Fibroblast of pulmonary artery (primary cell): ENCODE results near the gene LRP8.
A peak's percentile ranks its signal among the peaks of the same experiment; 100 is the strongest.

Experiments
- DNase-seq: peaks from one replicate; pipeline ENCODE4 v3.0.0-alpha.2; 2010; ENCODE audit warnings: low read depth
- H3K4me3 ChIP-seq: replicated peaks from 2 replicates; pipeline ENCODE4 v1.5.1; 2011; ENCODE audit warnings: low read depth, mild to moderate bottlenecking, control low read depth, low read length, moderate library complexity
- TF ChIP-seq, protein P1 (sequence below): IDR thresholded peaks from 2 replicates; pipeline ENCODE4 v1.5.1; 2011; ENCODE audit warnings: mild to moderate bottlenecking, control low read depth, low read length, inconsistent platforms; ENCODE audit errors: missing control alignments

LRP8 gene

DNA sequence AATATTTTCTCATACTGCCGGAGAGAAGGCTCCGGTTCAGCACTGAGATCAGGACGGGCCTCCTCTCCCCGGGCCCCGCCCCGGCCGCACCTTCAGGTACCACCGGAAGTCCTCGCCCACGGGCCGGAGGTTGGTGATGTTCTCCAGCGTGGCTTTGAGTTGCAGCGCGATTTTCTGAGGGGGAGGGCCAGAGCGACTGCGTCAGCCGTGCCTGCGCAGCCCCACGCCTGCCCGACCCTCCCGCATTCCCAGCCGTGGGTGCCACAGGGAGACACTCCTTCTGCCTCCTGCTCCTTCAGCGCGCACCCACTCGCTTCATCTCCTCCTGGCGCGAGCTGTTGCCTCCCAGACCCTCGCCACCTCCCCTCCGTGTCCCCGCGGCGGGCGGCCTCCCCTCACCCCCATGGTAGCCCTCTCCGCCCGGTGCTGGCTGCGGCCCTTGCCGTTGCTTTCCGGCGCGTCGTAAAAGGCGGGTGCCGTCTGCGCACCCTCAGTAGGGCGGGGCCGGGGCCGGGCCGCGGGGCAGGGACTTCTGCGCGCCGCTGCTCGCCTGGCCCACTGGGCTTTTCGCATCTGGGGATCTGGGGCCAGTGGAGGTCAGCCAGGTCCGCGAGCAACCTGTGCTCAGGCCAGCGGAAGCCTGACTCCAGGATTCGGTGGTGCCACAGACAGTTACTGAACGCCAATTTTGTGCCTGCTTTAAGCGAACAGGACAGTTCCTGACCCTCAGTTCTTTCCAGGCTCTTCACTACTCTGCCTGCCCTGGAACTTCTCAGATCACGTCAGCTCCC, 107.5 kb downstream of the LRP8 start, which contains the start of gene CZIB:
Gene CZIB, minus strand, starts transcription at position 464 of the 791 bp plus-strand sequence. Its CDS starts 59 bp downstream, at position 405.
- peak within 1 kb of the TSS; percentile 92 for H3K4me3 ChIP-seq
- DNase-seq = peak; percentile 89
- TF ChIP-seq, protein P1, sequence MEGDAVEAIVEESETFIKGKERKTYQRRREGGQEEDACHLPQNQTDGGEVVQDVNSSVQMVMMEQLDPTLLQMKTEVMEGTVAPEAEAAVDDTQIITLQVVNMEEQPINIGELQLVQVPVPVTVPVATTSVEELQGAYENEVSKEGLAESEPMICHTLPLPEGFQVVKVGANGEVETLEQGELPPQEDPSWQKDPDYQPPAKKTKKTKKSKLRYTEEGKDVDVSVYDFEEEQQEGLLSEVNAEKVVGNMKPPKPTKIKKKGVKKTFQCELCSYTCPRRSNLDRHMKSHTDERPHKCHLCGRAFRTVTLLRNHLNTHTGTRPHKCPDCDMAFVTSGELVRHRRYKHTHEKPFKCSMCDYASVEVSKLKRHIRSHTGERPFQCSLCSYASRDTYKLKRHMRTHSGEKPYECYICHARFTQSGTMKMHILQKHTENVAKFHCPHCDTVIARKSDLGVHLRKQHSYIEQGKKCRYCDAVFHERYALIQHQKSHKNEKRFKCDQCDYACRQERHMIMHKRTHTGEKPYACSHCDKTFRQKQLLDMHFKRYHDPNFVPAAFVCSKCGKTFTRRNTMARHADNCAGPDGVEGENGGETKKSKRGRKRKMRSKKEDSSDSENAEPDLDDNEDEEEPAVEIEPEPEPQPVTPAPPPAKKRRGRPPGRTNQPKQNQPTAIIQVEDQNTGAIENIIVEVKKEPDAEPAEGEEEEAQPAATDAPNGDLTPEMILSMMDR = no peak

DNA sequence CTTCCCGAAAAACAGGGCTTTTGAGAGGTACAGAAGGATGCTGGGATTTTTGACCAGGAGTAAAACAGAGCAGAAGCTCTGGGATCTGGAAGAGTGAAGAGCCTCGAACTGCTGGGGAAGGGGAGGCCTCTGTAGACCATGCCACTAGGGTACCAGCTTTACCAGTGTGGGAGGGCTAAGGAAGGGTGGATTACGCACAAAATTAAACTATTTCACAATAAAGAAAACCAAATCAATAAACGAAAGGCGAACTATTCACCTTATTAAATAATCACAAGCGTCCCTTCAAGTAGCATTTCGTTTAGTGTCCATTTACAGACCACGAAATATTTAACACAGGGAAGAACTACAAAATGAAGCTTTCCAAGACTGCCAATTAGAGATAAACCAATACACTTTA, 108.2 kb downstream of the LRP8 start:
- peak overlapping the region; percentile 92 for H3K4me3 ChIP-seq
- TF ChIP-seq, protein P1 = no peak
- no peak for DNase-seq

DNA sequence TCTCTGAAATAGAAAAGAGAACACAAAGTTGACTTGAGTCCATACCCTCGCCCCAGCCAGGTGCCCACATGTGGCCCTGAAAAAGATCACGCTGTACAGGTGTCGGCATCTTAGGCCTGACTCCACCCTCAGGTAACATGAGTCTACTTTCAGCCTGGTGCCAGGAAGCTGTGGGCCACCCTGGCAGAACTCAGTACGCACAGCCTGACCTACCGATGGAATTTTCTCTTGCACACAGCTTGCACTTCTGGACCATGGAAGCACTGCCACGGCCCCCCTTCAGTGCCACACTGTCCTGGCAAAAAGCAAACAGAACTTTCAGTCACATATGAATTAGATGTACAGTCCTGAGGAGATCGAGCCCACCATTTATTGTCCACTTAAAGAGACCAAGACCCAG, 109.7 kb downstream of the LRP8 start:
- DNase-seq = no peak
- TF ChIP-seq, protein P1 = no peak
- H3K4me3 ChIP-seq = no peak overlapping the region

DNA sequence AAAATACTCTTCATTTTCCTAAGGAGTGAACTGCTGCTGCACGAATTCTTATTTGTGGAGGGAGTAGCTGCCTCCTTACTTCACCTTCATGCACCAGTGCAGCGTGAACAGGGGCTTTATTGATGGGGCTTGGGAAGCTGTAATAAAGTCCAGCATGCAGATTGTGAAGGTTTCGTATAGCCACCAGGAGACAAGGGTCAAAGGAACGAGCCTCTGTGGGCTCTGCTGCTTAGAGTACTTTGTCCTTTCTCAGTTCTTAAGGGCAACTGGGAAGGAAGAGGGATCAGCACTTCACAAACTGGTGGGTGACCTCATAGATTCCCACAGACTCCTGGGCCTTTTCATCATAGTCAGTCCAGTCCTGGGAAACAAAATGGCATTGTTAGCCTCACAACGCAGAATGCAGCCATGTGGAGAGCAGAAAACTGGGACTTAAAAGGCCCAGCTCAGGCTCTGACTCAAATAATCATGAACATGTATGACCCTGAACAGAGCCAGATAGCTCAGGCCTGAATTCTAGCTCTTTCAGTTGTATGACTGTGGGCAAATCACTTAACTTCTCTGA, 113.4 kb downstream of the LRP8 start:
- DNase-seq = no peak
- TF ChIP-seq, protein P1 = no peak
- no peak overlapping the region for H3K4me3 ChIP-seq

DNA sequence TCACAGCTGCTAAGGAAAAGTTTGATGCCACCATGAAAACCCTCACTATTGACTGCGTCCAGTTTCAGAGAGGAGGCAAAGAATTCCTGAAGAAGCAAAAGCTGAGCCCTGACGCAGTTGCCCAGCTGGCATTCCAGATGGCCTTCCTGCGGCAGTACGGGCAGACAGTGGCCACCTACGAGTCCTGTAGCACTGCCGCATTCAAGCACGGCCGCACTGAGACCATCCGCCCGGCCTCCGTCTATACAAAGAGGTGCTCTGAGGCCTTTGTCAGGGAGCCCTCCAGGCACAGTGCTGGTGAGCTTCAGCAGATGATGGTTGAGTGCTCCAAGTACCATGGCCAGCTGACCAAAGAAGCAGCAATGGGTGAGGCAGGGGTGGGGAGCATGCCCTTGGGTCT, 116.9 kb downstream of the LRP8 start:
- H3K4me3 ChIP-seq = no peak overlapping the region
- DNase-seq = no peak
- TF ChIP-seq, protein P1 = no peak

DNA sequence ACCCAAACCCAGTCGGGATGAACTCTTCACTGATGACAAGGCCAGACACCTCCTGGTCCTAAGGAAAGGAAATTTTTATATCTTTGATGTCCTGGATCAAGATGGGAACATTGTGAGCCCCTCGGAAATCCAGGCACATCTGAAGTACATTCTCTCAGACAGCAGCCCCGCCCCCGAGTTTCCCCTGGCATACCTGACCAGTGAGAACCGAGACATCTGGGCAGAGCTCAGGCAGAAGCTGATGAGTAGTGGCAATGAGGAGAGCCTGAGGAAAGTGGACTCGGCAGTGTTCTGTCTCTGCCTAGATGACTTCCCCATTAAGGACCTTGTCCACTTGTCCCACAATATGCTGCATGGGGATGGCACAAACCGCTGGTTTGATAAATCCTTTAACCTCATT, 117.5 kb downstream of the LRP8 start:
- no peak for DNase-seq
- no peak overlapping the region for H3K4me3 ChIP-seq
- TF ChIP-seq, protein P1 = no peak
